ENCODE measurements around the gene GRB10.

Gene GRB10

GRCh38 chr7:50667338-50667737, 115.4 kb downstream of the GRB10 start:
- no peak overlapping the region for H3K4me2 ChIP-seq (ENCODE audit: low read length)
- no peaks in the 10 kb centered on the region for H3K36me3 ChIP-seq (ENCODE audit: control insufficient read depth, insufficient read depth, low read length)
- no peak overlapping the region for H3K9ac ChIP-seq
- H3K4me3 ChIP-seq (ENCODE audit: low read depth, low read length): no peak overlapping the region
- H3K27me3 ChIP-seq (ENCODE audit: control insufficient read depth, insufficient read depth, low read length): no peaks in the 10 kb centered on the region
- H3K4me1 ChIP-seq: no peaks in the 10 kb centered on the region
- peak overlapping the region; percentile 37 for H3K27ac ChIP-seq
- H3K79me2 ChIP-seq: no peaks in the 10 kb centered on the region
- no peak for TF ChIP-seq CTCF (IDR thresholded peaks at IDR 0.05)
- H2AFZ ChIP-seq: no peak overlapping the region
- H3K9me3 ChIP-seq (ENCODE audit: control insufficient read depth, low read length): no peaks in the 10 kb centered on the region

GRCh38 chr7:50666124-50666496, 116.6 kb downstream of the GRB10 start:
- Histone ChIP-seq H3K4me3 (ENCODE audit: low read depth, low read length) (no peak overlapping the region), H3K4me2 (ENCODE audit: low read length) (no peak overlapping the region), H3K9ac (no peak overlapping the region), H2AFZ (no peak overlapping the region), H3K36me3 (ENCODE audit: control insufficient read depth, insufficient read depth, low read length) (no peaks in the 10 kb centered on the region), H3K79me2 (no peaks in the 10 kb centered on the region), H3K9me3 (ENCODE audit: control insufficient read depth, low read length) (no peaks in the 10 kb centered on the region), H3K27ac (no peak overlapping the region), H3K27me3 (ENCODE audit: control insufficient read depth, insufficient read depth, low read length) (no peaks in the 10 kb centered on the region), H3K4me1 (no peaks in the 10 kb centered on the region)
- no peak for TF ChIP-seq CTCF (IDR thresholded peaks at IDR 0.05)

GRCh38 chr7:50665403-50666123, 117.1 kb downstream of the GRB10 start:
- Histone ChIP-seq H3K4me1 (no peaks in the 10 kb centered on the region), H2AFZ (no peak overlapping the region), H3K79me2 (no peaks in the 10 kb centered on the region), H3K4me3 (ENCODE audit: low read depth, low read length) (no peak overlapping the region), H3K27ac (no peak overlapping the region), H3K9me3 (ENCODE audit: control insufficient read depth, low read length) (no peaks in the 10 kb centered on the region), H3K4me2 (ENCODE audit: low read length) (no peak overlapping the region), H3K27me3 (ENCODE audit: control insufficient read depth, insufficient read depth, low read length) (no peaks in the 10 kb centered on the region), H3K36me3 (ENCODE audit: control insufficient read depth, insufficient read depth, low read length) (no peaks in the 10 kb centered on the region), H3K9ac (no peak overlapping the region)
- TF ChIP-seq CTCF (IDR thresholded peaks at IDR 0.05): no peak

DNA sequence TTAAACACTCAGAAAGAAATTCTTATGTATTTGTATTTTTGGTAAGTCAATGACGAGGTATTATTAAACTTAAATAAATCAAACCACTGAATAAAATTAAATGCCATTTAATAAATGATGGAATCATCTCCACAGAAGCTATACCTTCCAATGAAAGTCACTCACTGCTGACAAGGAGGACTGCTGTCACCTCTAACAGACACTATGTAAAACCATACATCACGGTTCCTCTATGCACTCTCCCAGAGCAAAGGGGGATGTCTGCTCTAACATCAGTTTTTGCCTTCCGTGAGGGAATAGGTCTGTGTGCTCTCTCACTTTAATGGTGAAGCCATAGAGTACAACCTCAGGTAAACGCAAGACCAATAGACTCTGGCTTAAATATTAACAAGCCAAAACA, 117.8 kb downstream of the GRB10 start:
- Histone ChIP-seq H2AFZ (no peak overlapping the region), H3K36me3 (ENCODE audit: control insufficient read depth, insufficient read depth, low read length) (no peaks in the 10 kb centered on the region), H3K4me1 (no peaks in the 10 kb centered on the region), H3K9me3 (ENCODE audit: control insufficient read depth, low read length) (no peaks in the 10 kb centered on the region), H3K27ac (no peak overlapping the region), H3K79me2 (no peaks in the 10 kb centered on the region), H3K9ac (no peak overlapping the region), H3K4me2 (ENCODE audit: low read length) (no peak overlapping the region), H3K27me3 (ENCODE audit: control insufficient read depth, insufficient read depth, low read length) (no peaks in the 10 kb centered on the region), H3K4me3 (ENCODE audit: low read depth, low read length) (no peak overlapping the region)
- no peak for TF ChIP-seq CTCF (IDR thresholded peaks at IDR 0.05)

DNA sequence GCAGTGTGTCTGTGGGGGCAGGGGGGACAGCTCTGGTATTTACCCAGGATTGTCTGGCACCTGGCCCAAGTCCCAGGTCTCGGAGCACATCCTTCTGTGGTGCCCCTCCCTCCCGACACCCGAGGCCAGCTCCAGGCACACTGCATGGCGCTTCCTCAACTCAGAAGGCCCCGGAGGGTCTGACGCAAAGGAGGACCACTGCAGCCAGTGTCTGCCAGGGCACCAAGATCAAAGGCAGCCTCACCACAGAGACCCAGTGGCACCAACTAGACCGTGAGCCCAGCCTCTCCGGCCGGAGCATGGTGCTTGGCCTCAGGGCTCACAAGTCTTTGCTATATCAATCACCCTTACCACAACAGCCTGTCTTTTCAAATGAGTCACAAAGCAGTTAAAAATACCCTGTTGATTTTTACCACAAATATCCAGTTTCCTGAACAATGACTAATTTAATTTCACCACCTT, 118.2 kb downstream of the GRB10 start:
- Histone ChIP-seq H3K9me3 (ENCODE audit: control insufficient read depth, low read length) (no peaks in the 10 kb centered on the region), H3K27me3 (ENCODE audit: control insufficient read depth, insufficient read depth, low read length) (no peaks in the 10 kb centered on the region), H3K4me3 (ENCODE audit: low read depth, low read length) (no peak overlapping the region), H3K9ac (no peak overlapping the region), H3K79me2 (no peaks in the 10 kb centered on the region), H3K4me1 (no peaks in the 10 kb centered on the region), H3K27ac (no peak overlapping the region), H3K36me3 (ENCODE audit: control insufficient read depth, insufficient read depth, low read length) (no peaks in the 10 kb centered on the region), H3K4me2 (ENCODE audit: low read length) (no peak overlapping the region), H2AFZ (no peak overlapping the region)
- no peak for TF ChIP-seq CTCF (IDR thresholded peaks at IDR 0.05)
